IPS DF 6.9 (cell line): Measurements from ENCODE around the gene ARHGAP45.

ENCODE experiments used
- DNase-seq: peaks from one replicate; pipeline ENCODE4 v3.0.0-alpha.2; 2013; ENCODE audit warnings: low read depth, low spot score
- H3K27ac ChIP-seq: one replicate; pipeline ENCODE4 v1.5.1; 2013; ENCODE audit warnings: low read length, control low read depth
- H3K27me3 ChIP-seq: 2 replicates; pipeline ENCODE4 v1.6.1; 2013; ENCODE audit warnings: mild to moderate bottlenecking, low read length; ENCODE audit not compliant: control insufficient read depth, insufficient read depth
- H3K36me3 ChIP-seq: 2 replicates; pipeline ENCODE4 v1.6.1; 2013; ENCODE audit warnings: low read length; ENCODE audit not compliant: control insufficient read depth, insufficient read depth
- H3K4me1 ChIP-seq: 2 replicates; pipeline ENCODE4 v1.6.1; 2013; ENCODE audit warnings: low read length; ENCODE audit not compliant: control insufficient read depth, insufficient read depth
- H3K4me3 ChIP-seq: 2 replicates; pipeline ENCODE4 v1.5.1; 2013; ENCODE audit warnings: mild to moderate bottlenecking, low read length
- H3K9me3 ChIP-seq: 2 replicates; pipeline ENCODE4 v1.6.1; 2013; ENCODE audit warnings: low read length, inconsistent platforms; ENCODE audit not compliant: control insufficient read depth, insufficient read depth
- WGBS: extraction: QIAGEN DNeasy Blood & Tissue Kit; methylation state at CpG from one replicate; pipeline ENCODE4 v1.1.7; 2013; ENCODE audit warnings: mixed read lengths, missing lambda C conversion rate; ENCODE audit not compliant: insufficient read length, insufficient coverage; 5-methylcytosine and 5-hydroxymethylcytosine counted together

ARHGAP45 gene

DNA sequence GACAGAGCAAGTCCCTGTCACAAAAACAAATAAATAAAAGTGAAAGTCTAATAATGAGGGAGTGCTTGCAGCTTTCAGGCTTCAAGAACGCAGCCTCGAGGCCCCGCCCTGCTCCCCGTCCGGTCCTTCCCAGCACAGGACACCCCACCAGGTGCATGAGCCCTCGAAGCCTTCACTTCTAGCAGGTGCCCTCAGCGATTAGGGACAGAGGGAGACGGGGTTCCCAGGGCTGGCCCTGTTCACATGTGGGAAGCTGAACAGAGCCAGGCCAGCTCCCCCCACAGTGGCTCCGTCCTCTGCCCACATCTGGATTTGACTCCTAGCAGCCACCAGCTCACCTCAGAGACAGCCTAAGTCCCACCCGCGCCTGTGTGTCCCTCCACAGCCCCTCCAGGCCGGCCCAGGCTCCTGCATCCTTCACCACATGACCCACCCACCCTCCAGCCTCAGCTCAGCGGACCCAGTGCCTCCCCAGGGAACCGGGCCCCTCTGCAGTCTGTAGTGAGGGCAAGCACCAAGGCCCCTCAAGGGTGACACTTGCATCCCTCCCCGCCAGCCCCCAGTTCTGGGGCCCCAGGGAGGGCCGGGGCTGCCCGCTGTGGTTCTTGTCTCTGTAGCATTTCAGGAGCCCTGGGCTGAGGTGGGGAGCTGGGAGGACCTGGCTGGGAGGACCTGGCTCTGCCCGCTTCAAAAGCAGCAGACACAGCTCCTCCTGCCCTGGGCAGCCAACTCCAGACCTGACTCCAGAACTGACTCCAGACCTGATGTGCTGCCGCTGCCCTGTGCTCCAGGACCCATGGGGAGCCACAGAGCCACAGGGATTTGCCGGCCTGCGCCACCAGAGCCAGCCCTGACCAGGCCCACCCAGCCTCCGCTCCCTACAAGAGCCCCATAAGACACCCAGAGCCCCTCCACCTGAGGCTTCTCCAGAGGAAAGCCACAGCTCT is 64.1 kb downstream of the ARHGAP45 start:
- no peak for DNase-seq
- H3K27ac ChIP-seq, result no peak overlapping the region
- peaks cover 6% of the 10 kb centered on the region for H3K4me1 ChIP-seq
- H3K36me3 ChIP-seq, result peaks cover 6% of the 10 kb centered on the region
- WGBS, result no CpG with 5 or more reads among the region's 22 CpGs
- no peaks in the 10 kb centered on the region for H3K27me3 ChIP-seq
- H3K4me3 ChIP-seq, result no peak overlapping the region
- no peaks in the 10 kb centered on the region for H3K9me3 ChIP-seq

DNA sequence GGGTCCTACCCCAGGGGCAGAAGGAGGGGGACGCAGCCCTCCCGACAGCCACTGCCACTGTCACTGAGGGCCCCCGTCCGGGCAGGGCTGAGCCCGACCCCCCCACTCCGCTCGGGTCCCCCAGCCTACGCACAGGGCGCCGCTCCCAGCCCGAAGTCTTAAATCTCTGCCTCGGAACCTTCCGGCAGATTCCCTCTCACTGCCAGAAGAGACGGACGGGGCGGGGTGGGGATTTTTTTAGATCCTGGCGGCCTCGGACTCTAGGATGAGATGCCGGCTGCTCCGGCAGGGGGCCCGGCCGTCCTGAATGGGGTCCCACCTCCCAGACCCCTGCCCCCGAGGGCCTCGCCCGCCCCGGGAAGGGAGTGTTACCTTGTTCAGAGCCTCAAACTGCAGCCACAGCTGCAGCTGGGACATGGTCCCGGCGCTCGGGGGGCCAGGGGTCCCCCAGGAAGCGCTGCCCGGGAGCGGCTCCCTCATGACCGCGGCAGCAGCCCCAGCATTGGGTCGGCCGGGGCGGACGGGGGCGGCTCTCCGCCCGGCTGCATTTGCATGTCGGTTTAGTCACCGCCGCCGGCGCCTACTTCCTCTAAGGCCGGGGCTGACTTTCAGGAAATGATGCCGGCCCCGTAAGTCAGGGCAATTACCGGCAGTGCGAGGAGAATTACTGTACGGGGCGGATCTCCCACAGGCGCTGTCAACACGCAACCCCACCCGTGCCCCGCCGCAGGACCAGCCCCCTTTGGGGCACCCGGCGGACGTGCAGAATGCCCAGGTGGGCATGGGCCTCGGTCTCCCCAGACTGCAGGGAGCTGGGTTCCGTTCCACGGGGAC is 65.0 kb downstream of the ARHGAP45 start:
- Histone ChIP-seq H3K9me3 (no peaks in the 10 kb centered on the region), H3K36me3 (peaks cover 5% of the 10 kb centered on the region), H3K4me3 (peak overlapping the region; percentile 18; the same call in 1 of the 2 replicates), H3K4me1 (peaks cover 6% of the 10 kb centered on the region), H3K27me3 (no peaks in the 10 kb centered on the region), H3K27ac (no peak overlapping the region)
- no CpG with 5 or more reads among the region's 64 CpGs for WGBS
- no peak for DNase-seq

DNA sequence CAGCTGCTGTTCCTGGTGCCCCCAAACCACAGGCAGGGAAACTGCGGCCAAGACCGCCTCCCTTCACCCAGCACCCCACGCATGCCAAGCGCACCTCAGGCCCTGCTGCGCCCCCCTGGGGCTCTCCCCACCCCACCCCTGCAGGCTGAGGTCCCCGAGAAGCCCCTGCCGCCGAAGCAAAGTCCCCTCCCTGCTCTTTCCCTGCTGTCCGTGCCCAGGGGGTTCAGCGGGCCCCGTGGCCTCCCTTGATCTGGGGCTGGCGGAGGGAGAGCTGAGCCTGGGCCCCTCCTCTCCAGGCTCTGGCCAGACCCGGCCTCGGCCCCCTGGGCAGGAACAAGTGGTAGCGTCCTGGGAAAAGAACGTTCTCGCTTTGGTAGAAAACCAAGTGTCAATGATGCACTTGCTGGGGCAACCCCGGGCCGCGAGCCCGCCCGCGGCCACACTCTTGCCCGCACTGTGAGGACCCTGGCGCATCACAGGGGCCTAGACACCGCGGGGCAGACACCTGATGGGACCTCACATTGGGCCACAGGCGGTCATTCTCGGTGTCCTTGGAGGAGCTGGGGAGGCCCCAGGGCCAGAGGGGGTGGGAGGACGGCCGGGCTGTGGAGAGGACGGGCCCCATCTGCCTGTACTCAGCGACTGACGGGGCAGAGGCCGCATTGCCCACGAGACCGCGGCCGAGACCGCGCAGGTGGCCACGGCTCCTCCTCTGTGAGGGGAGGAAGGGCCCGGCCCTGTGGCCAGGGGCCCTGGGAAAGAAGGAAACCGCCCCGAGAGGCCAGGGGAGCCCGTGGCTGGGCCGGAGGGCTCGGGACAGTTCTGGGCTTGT is 65.8 kb downstream of the ARHGAP45 start:
- no peak overlapping the region for H3K27ac ChIP-seq
- H3K4me1 ChIP-seq, result peaks cover 6% of the 10 kb centered on the region
- no peaks in the 10 kb centered on the region for H3K9me3 ChIP-seq
- H3K27me3 ChIP-seq, result no peaks in the 10 kb centered on the region
- no peaks in the 10 kb centered on the region; the same call in 1 of the 2 replicates for H3K36me3 ChIP-seq
- WGBS, result no CpG with 5 or more reads among the region's 48 CpGs
- DNase-seq, result no peak
- H3K4me3 ChIP-seq, result no peak overlapping the region

DNA sequence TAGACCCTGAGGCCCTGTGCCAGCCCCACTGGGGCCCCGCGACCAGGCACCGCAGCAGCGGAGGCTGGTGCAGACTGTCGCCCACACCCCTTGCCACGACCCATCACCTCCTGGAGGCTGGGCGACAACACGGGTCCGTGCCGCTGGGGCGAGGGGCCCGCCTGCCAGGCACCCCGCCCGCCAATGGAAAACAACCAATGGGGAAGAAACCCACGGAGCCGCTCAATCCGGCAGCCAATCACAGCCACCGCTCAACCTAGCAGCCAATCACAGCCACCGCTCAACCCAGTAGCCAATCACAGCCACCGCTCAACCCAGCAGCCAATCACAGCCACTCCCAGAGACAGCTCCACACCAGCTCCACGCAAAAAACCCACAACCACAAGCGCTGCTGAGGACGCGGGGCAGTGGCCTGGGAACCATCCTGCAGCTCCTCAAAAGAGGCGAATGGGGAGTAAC is 66.5 kb downstream of the ARHGAP45 start:
- Histone ChIP-seq H3K9me3 (no peaks in the 10 kb centered on the region), H3K36me3 (no peaks in the 10 kb centered on the region; the same call in 1 of the 2 replicates), H3K4me3 (no peak overlapping the region), H3K27ac (no peak overlapping the region), H3K4me1 (peaks cover 6% of the 10 kb centered on the region), H3K27me3 (no peaks in the 10 kb centered on the region)
- DNase-seq, result no peak
- no CpG with 5 or more reads among the region's 25 CpGs for WGBS

DNA sequence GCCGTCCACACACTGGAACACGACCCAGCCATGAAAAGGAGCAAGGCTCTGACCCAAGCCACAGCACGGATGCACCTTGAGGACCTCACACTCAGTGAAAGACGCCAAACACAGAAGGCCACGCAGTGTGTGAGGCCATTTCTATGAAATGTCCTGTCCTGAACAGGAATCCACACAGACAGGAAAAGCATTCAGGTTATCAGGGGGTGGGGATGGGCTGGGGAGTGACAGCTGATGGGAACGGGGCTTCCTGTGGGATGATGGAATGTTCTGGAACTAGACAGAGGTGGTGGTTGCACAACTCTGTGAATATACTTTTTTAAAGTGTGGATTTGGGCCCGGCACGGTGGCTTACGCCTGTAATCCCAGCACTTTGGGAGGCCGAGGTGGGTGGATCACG is 67.5 kb downstream of the ARHGAP45 start:
- no CpG with 5 or more reads among the region's 11 CpGs for WGBS
- H3K9me3 ChIP-seq, result no peaks in the 10 kb centered on the region
- H3K36me3 ChIP-seq, result no peaks in the 10 kb centered on the region; the same call in 1 of the 2 replicates
- no peak for DNase-seq
- H3K27ac ChIP-seq, result no peak overlapping the region
- no peaks in the 10 kb centered on the region for H3K27me3 ChIP-seq
- peaks cover 6% of the 10 kb centered on the region for H3K4me1 ChIP-seq
- H3K4me3 ChIP-seq, result no peak overlapping the region

DNA sequence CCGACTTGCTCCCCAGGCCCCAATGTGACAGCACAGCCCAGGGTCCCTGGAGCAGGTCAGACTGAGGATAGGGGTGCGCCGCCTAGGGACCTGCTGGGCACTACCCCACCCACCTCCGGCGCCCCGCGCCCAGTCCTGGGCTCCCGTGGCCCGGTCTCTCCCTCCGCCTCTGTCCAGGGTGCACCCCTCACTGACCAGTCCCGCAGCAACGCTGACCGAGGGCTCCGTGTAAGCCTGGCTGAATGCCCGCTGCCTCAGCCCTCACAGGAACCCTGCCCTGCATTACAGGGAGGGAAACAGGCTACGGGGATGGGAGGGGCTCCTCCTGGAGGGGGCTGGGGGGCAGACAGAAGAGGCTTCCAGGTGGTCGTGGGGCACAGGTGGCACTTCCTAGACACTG is 68.5 kb downstream of the ARHGAP45 start:
- Histone ChIP-seq H3K36me3 (no peaks in the 10 kb centered on the region; the same call in 1 of the 2 replicates), H3K9me3 (no peaks in the 10 kb centered on the region), H3K27ac (no peak overlapping the region), H3K27me3 (no peaks in the 10 kb centered on the region), H3K4me3 (no peak overlapping the region), H3K4me1 (peaks cover 6% of the 10 kb centered on the region)
- no CpG with 5 or more reads among the region's 17 CpGs for WGBS
- DNase-seq, result no peak

DNA sequence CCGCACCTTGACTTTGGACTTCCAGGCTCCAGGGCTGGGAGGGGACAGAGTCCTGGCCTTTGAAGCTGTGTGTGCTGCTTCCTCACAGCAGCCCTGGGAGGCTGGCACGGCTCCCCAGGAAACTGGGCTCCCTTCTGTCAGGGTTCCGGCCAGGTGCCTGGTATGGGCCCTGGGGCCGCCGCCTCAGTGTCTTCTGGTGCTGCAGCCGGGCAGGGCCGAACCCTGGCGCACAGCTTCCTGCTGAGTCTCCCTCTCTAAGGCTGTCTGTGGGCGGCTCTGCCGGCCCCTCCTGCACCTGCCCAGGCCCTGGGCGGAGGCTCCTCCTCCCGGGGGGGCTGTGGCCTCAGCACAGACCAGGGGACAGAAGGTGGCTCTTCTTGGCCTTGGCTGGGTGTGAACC is 69.2 kb downstream of the ARHGAP45 start:
- no peak for DNase-seq
- no peaks in the 10 kb centered on the region for H3K27me3 ChIP-seq
- peaks cover 6% of the 10 kb centered on the region for H3K4me1 ChIP-seq
- H3K27ac ChIP-seq, result no peak overlapping the region
- H3K9me3 ChIP-seq, result no peaks in the 10 kb centered on the region
- no CpG with 5 or more reads among the region's 12 CpGs for WGBS
- H3K4me3 ChIP-seq, result no peak overlapping the region
- no peaks in the 10 kb centered on the region; the same call in 1 of the 2 replicates for H3K36me3 ChIP-seq
